OCI-LY7 (cell line): ENCODE data around the gene PDRG1. TPM values are rescaled to one million over a fixed set of nuclear protein-coding genes. Genes with fewer than 3 reads are reported as not detected.

Experiments used
- BruUV-seq: library from RNA; stranded (reverse); fragments of 400-500 nt; replicated peaks from 2 replicates; lab custom pipeline; 2021; lab: Mats Ljungman, UMichigan
- CTCF ChIA-PET: fragments of 300-600 bp; sonication (Branson Sonifier 250); formaldehyde crosslinking; loops from one replicate; lab custom pipeline; 2022; ENCODE audit warnings: antibody characterized with exemption; ENCODE audit not compliant: unreplicated experiment; lab: Charles Lee
- POLR2A ChIA-PET: fragments of 300-600 bp; sonication (Branson Sonifier 250); formaldehyde crosslinking; loops from one replicate; lab custom pipeline; 2022; ENCODE audit warnings: antibody characterized with exemption; lab: Charles Lee
- DNase-seq: peaks from one replicate; pipeline ENCODE4 v3.0.0-alpha.2; 2015; ENCODE audit warnings: low spot score
- H2AFZ ChIP-seq: fragments of 200-600 bp; sonication (generic), shearing (Covaris generic); 2 replicates; pipeline ENCODE4 v1.6.1; 2014; ENCODE audit warnings: mild to moderate bottlenecking, antibody characterized with exemption, low read length, moderate library complexity
- H3K27ac ChIP-seq: fragments of 200-600 bp; sonication (generic); 2 replicates; pipeline ENCODE4 v1.5.1; 2014; ENCODE audit warnings: mixed run types, low read depth, mild to moderate bottlenecking, moderate library complexity, low read length, inconsistent platforms; ENCODE audit not compliant: poor library complexity, severe bottlenecking
- H3K36me3 ChIP-seq: fragments of 200-600 bp; sonication (generic); 2 replicates; pipeline ENCODE4 v1.6.1; 2014; ENCODE audit warnings: mild to moderate bottlenecking, antibody characterized with exemption, low read length, moderate library complexity, mixed read lengths; ENCODE audit not compliant: insufficient read depth
- H3K4me1 ChIP-seq: fragments of 200-600 bp; sonication (generic); 2 replicates; pipeline ENCODE4 v1.5.1; 2014; ENCODE audit warnings: mild to moderate bottlenecking, low read length; ENCODE audit not compliant: insufficient read depth, poor library complexity, severe bottlenecking
- H3K4me2 ChIP-seq: fragments of 200-600 bp; sonication (generic); 2 replicates; pipeline ENCODE4 v1.6.1; 2014; ENCODE audit warnings: mild to moderate bottlenecking, low read length
- H3K4me3 ChIP-seq: fragments of 200-600 bp; sonication (generic); 2 replicates; pipeline ENCODE4 v1.5.1; 2014; ENCODE audit warnings: mild to moderate bottlenecking, low read depth, low read length; ENCODE audit not compliant: poor library complexity, severe bottlenecking
- H3K79me2 ChIP-seq: fragments of 200-600 bp; sonication (generic); 2 replicates; pipeline ENCODE4 v1.6.1; 2016; ENCODE audit warnings: low read depth, mild to moderate bottlenecking, low read length, moderate library complexity, mixed read lengths; ENCODE audit not compliant: insufficient read depth
- H3K9me2 ChIP-seq: fragments of 200-600 bp; sonication (generic); 2 replicates; pipeline ENCODE4 v1.6.1; 2016; ENCODE audit warnings: mild to moderate bottlenecking, low read length, mixed read lengths; ENCODE audit not compliant: insufficient read depth
- H3K9me3 ChIP-seq: fragments of 200-600 bp; sonication (generic); 2 replicates; pipeline ENCODE4 v1.6.1; 2014; ENCODE audit warnings: mild to moderate bottlenecking, mixed run types, low read length, mixed read lengths
- H4K20me1 ChIP-seq: fragments of 200-600 bp; sonication (generic); 2 replicates; pipeline ENCODE4 v1.6.1; 2014; ENCODE audit warnings: mild to moderate bottlenecking, antibody characterized with exemption, low read length, moderate library complexity, mixed read lengths; ENCODE audit not compliant: insufficient read depth
- EZH2phosphoT487 ChIP-seq: fragments of 200-600 bp; sonication (generic); IDR thresholded peaks from 2 replicates; pipeline ENCODE4 v1.6.1; 2018; ENCODE audit warnings: low read depth, borderline replicate concordance, mild to moderate bottlenecking, mixed run types, antibody characterized with exemption, low read length, moderate library complexity, mixed read lengths
- intact Hi-C: fragments of 100-400 bp; cut with micrococcal nuclease; formaldehyde crosslinking; loops from one replicate; pipeline ENCODE4 v1.10.0; 2022; ENCODE audit not compliant: unreplicated experiment
- total RNA-seq, 2 experiments: library from RNA; depleted of rRNA in 1 of 2; stranded (reverse); fragments of >200 nt in 1 of 2; shearing (Covaris generic) in 1 of 2; gene quantifications; 2 replicates each; pipeline ENCODE4 v1.2.3, GENCODE V29; 2014 to 2022
- TF ChIP-seq, protein P1 (sequence below): fragments of 200-600 bp; sonication (generic); conservative IDR thresholded peaks from 2 replicates; pipeline ENCODE4 v1.5.1; 2014; ENCODE audit warnings: mild to moderate bottlenecking, antibody characterized with exemption, low read length, moderate library complexity, mixed read lengths

Gene PDRG1
- total RNA-seq, 2 experiments from 2014 or later: 9.7 to 22.5 TPM

DNA sequence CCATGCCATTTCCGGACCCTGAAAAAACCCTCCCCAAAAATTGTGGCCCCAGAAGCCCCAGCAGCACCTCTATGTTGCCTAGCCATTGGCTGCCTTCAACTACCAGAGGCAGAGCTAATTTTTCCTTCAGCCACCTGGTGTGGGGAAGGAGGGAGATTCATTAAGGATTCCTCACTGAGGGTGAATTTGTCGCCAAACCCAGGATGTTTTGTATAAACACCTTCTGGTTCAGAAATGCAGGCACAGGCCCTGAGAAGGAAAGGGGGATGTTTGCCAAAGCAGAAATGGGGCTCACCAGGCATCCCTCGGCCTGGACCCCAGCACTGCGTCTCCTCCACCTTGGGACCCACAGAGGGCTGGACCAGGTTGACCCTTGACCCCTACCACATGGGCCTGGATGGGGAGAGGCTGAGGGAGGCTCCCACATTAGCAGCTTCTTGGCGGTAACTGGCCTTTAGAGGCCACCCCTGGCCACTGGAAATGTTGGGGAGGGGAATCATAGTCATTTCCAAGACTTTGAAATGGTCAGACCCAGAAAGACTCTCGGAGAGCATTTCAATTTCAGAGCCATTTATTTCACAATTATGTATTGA, 1.8 kb upstream of the PDRG1 start:
- Histone ChIP-seq H3K9me2 (no peaks in the 10 kb centered on the region), H3K4me1 (peaks cover 21% of the 10 kb centered on the region), H3K4me2 (no peak overlapping the region), H3K9me3 (peaks cover 2% of the 10 kb centered on the region; the same call in 1 of the 2 replicates), H2AFZ (no peak overlapping the region), H3K4me3 (no peak overlapping the region), H4K20me1 (0 out of 2 replicates have a peak, but pooled peaks cover 9% of the 10 kb centered on the region), H3K79me2 (peaks cover 23% of the 10 kb centered on the region), H3K36me3 (peaks cover 19% of the 10 kb centered on the region), H3K27ac (no peak overlapping the region)
- ChIA-PET CTCF (no interaction called here), POLR2A (no interaction called here)
- no TSS peak for BruUV-seq
- intact Hi-C loops: loop anchor here (5.0 kb wide), 1 partner anchor 154 kb away; the partner anchor contains the start of gene TM9SF4
- no peak for DNase-seq
- no peak for TF ChIP-seq EZH2phosphoT487
- TF ChIP-seq, protein P1, sequence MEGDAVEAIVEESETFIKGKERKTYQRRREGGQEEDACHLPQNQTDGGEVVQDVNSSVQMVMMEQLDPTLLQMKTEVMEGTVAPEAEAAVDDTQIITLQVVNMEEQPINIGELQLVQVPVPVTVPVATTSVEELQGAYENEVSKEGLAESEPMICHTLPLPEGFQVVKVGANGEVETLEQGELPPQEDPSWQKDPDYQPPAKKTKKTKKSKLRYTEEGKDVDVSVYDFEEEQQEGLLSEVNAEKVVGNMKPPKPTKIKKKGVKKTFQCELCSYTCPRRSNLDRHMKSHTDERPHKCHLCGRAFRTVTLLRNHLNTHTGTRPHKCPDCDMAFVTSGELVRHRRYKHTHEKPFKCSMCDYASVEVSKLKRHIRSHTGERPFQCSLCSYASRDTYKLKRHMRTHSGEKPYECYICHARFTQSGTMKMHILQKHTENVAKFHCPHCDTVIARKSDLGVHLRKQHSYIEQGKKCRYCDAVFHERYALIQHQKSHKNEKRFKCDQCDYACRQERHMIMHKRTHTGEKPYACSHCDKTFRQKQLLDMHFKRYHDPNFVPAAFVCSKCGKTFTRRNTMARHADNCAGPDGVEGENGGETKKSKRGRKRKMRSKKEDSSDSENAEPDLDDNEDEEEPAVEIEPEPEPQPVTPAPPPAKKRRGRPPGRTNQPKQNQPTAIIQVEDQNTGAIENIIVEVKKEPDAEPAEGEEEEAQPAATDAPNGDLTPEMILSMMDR: no peak

DNA sequence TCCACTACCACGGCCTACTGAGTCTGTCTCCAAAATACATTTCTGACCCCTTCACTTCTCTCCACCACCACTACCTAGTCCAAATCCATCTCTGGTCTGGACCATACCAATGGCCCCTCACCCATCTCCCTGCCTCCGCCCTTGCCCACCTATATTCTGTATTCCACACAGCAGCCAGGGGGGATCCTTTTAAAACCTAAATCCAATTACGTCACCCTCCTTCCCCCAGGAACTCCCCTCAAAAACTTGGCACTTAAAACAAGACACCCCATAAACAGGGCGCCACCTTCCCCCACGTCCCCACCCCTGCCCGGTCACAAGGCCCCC, 680 bp downstream of the PDRG1 start:
- ChIA-PET CTCF (interaction anchor here (0.9 to 2.5 kb wide), 2 partner anchors 66 to 97 kb away, joined by 4 to 7 read pairs; no protein-coding TSS in a partner anchor), POLR2A (interaction anchor here (0.9 to 1.6 kb wide), 2 partner anchors 71 to 91 kb away, joined by 3 to 4 read pairs; no protein-coding TSS in a partner anchor)

More for the DNA sequence above, 680 bp downstream of the PDRG1 start:
- no peak for TF ChIP-seq EZH2phosphoT487
- TF ChIP-seq, protein P1: no peak
- no TSS peak for BruUV-seq
- 0 out of 2 replicates have a peak, but pooled peaks cover 9% of the 10 kb centered on the region for H4K20me1 ChIP-seq
- H3K4me3 ChIP-seq: peak overlapping the region; percentile 79
- no peak for DNase-seq
- H3K9me2 ChIP-seq: no peaks in the 10 kb centered on the region
- peaks cover 13% of the 10 kb centered on the region for H3K4me1 ChIP-seq
- peaks cover 23% of the 10 kb centered on the region for H3K79me2 ChIP-seq
- H3K27ac ChIP-seq: peak overlapping the region; percentile 62
- peaks cover 13% of the 10 kb centered on the region for H3K9me3 ChIP-seq
- H3K4me2 ChIP-seq: peak overlapping the region; percentile 85
- H3K36me3 ChIP-seq: peaks cover 44% of the 10 kb centered on the region
- peak overlapping the region; percentile 40; the same call in 1 of the 2 replicates for H2AFZ ChIP-seq
- intact Hi-C loops: loop anchor here (5.0 kb wide), 1 partner anchor 156 kb away; the partner anchor contains the start of gene TM9SF4
